NB4 (cell line): ENCODE results near the gene DPT.

Experiments
- DNase-seq: peaks from one replicate; pipeline ENCODE4 v3.0.0; 2010; ENCODE audit warnings: low read depth
- H3K4me3 ChIP-seq: one replicate; pipeline ENCODE4 v1.5.1; 2011; ENCODE audit warnings: mild to moderate bottlenecking, low read depth, low read length, moderate library complexity
- MYC ChIP-seq: IDR thresholded peaks from 2 replicates; pipeline ENCODE4 v1.6.1; 2011; ENCODE audit warnings: low read depth, low read length
- POLR2A ChIP-seq: IDR thresholded peaks from 2 replicates; pipeline ENCODE4 v1.6.1; 2011; ENCODE audit warnings: mild to moderate bottlenecking; ENCODE audit not compliant: insufficient read length; ENCODE audit errors: extremely low read depth
- TF ChIP-seq, protein P1 (sequence below): IDR thresholded peaks from one replicate; pipeline ENCODE4 v1.5.1; 2012; ENCODE audit warnings: low read depth, low read length
- TF ChIP-seq, protein P2 (sequence below): IDR thresholded peaks from 2 replicates; pipeline ENCODE4 v1.6.1; 2011; ENCODE audit warnings: low read depth, low read length

The DPT gene

DNA sequence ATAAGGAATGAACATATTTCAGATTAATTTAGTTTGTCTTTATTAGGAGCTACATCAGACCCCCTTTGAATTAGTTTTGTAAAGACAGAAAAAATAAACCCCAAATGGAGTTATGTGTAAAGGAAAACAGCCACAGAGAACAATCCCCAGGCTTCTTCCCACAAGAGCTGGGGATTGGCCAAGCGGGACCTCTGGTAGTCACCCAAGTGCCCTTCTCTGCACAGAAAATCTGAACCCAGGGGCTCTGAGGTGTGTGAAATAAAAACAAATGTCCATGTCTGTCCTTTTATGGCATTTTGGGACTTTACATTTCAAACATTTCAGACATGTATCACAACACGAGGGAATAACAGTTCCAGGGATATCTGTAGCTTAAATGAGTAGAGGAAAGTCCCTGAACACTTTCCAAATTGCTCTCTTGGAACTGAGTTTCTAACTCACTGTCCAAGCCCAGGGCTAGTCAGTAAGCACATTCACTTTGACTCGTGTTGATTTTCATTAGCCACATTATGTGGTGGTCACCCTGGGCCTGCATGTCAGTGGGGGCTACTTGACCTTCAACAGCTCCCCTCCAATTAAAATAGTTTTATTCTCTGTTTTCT is 22.5 kb downstream of the DPT start:
- no peak for TF ChIP-seq POLR2A
- DNase-seq, result no peak
- H3K4me3 ChIP-seq, result no peak overlapping the region

DNA sequence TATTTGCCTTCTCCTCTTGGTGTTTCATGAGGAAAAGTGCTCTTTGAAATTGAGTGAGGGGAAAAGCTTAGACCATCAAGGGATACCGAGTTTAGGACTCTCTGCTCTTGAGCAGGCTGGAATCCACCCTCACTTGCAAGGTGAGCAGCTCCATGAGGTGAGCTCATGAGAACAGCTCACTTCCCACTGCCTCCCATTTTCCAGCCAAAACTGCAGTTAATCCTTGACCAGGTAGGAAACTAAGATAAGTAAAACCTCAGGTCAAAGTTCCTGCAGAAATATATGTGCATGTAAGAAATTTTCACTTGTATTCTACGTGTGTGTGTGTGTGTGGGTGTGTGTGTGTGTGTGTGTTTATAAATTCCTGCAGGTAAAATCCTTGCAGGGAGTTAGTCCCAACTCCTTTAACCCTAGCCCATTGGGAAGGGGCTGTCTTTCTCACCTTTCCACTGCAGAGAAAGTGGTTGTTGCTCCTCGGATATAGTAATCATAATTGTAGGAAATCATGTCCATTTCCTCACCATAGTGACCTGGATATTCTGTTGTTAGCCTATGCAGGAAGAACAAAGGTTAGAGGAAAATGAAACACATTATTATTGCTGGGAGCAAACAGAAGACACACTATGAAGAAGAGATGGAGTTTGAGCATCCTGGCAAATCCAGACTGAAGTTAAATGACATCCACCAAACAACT is 28.3 kb downstream of the DPT start:
- H3K4me3 ChIP-seq, result no peak overlapping the region
- TF ChIP-seq, protein P1, sequence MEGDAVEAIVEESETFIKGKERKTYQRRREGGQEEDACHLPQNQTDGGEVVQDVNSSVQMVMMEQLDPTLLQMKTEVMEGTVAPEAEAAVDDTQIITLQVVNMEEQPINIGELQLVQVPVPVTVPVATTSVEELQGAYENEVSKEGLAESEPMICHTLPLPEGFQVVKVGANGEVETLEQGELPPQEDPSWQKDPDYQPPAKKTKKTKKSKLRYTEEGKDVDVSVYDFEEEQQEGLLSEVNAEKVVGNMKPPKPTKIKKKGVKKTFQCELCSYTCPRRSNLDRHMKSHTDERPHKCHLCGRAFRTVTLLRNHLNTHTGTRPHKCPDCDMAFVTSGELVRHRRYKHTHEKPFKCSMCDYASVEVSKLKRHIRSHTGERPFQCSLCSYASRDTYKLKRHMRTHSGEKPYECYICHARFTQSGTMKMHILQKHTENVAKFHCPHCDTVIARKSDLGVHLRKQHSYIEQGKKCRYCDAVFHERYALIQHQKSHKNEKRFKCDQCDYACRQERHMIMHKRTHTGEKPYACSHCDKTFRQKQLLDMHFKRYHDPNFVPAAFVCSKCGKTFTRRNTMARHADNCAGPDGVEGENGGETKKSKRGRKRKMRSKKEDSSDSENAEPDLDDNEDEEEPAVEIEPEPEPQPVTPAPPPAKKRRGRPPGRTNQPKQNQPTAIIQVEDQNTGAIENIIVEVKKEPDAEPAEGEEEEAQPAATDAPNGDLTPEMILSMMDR, result no peak
- TF ChIP-seq POLR2A (no peak), MYC (no peak)
- TF ChIP-seq, protein P2, sequence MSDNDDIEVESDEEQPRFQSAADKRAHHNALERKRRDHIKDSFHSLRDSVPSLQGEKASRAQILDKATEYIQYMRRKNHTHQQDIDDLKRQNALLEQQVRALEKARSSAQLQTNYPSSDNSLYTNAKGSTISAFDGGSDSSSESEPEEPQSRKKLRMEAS, result no peak
- no peak for DNase-seq

DNA sequence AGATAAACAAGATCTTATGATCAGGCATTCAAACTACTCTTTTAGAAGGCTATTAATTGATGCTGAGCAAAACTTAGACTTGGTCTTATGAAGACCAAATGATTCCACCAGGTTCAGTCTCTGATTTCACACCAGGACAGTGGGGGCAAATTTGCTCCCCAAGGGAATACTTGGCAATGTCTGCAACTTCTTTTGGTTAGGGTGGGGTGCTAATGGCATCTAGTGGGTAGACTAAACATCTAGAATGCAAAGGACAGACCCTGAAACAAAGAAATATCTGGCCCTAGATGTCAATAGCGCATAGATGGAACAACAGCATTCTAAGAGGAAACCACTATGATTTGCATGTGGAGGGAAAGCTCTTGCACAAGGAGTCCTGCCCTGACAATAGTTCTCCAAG is 30.6 kb downstream of the DPT start:
- no peak overlapping the region for H3K4me3 ChIP-seq
- TF ChIP-seq, protein P2, result no peak
- TF ChIP-seq POLR2A (no peak), MYC (no peak)
- TF ChIP-seq, protein P1, result no peak
- no peak for DNase-seq

DNA sequence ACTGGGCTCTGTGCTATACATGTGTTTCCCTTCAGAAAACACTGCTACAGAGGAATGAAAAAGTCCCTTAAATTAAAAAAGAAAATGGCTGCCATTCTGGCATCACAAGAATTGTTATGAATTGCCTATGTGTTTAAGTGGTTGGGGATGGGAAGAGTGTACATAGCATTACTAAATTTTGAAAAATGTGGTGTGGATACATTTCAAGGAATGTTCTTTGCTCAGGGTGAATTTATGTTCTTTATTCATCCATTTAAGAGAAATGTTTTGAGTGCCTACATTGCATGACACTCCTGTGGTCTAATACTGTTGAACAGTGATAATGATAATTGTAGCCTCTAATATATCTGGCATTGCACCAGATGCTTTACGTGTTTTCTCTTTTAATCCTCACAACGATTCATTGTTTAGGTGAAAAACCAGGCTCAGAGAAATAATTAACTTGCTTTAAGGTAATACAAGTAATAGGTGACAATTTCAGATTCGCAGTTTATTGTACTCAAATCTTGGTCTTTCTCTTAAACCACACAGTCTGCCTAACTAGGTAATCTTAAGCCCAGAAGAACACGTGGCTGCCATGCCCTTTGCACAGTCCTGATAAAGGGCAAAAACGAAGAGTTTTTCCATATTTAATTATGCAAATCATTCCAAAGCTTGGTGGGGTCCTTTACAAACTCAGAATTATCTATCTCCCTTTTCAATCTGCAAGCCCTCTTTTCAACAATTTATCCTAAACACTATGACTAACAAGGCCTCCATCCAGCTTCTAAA is 31.5 kb downstream of the DPT start:
- H3K4me3 ChIP-seq, result no peak overlapping the region

DNA sequence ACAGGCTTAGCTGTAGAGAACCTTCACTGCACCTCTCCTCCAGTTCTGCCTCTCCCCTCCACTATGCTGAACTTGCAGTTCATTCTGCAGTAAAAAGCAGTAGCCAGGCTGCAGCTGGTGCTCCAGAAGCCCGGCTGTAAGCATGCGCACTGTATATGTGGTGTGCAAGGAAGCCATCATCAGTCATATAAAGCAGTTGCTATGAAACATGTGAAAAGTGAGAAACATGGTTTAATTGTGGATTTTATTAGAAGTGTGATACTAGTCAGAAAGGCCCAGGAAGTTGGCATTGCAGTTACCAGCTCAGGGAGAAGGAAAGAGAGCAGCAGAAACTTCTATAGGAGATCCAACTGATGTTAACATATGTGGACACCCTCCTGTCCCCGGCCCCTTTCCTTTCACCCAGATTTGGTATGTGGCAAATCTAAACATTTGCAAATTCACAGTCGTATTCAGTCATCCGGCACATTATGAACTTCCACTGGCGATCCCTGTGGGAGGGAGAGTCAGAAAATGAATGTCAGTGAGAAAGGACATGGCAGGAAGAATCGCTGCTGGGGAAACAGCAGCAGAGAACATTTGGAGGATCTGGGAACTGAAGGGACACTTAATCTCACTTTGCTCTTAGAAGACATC is 32.8 kb downstream of the DPT start:
- no peak for DNase-seq
- TF ChIP-seq, protein P1, result no peak
- TF ChIP-seq, protein P2, result no peak
- TF ChIP-seq POLR2A, result no peak
- no peak for TF ChIP-seq MYC
- H3K4me3 ChIP-seq, result no peak overlapping the region

More for the DNA sequence above, 31.5 kb downstream of the DPT start:
- TF ChIP-seq POLR2A, result no peak
- no peak for TF ChIP-seq MYC
- TF ChIP-seq, protein P1, result no peak
- TF ChIP-seq, protein P2, result no peak
- DNase-seq, result no peak

DNA sequence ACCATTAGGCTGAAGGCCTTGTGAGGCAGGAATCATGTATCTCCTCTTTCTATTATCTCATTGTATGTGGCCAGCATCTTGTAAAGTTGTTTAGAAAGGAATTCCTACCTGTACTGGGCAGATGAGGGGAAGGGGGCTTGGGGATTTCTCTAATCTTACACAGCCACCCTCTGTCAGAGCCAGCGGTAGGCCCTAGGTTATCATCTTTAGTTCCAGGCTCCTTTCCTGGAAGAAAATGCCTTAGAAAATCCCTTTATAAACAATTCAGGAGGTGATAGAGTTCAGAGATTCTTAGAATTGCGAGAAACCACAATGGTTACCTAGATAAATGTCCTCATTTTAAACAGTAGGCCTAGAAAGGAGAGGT is 35.2 kb downstream of the DPT start:
- TF ChIP-seq POLR2A, result no peak
- TF ChIP-seq MYC, result no peak
- TF ChIP-seq, protein P2, result no peak
- TF ChIP-seq, protein P1, result no peak
- no peak overlapping the region for H3K4me3 ChIP-seq
- no peak for DNase-seq
